ENCODE measurements around the gene MSI2. TPM values are rescaled to one million over a fixed set of nuclear protein-coding genes. Genes with fewer than 3 reads are reported as not detected.

Gene MSI2
- total RNA-seq, 1 donor from 2014 or later, result 67.9 TPM

DNA sequence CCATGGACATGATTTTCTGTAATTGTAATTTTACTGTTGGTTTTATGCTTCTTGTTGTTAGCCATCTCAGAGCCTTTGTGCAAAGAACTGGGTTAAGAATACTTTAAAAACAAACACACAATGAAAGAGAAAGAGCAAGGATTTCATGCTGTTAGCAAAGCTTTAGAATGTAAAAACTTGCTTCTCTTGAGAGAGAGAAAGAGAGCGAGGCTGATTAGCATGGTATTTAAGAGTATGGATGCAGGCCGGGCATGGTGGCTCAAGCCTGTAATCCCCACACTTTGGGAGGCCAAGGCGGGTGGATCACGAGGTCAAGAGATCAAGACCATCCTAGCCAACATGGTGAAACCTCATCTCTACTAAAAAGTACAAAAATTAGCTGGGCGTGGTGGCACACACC is 76.2 kb downstream of the MSI2 start:
- Histone ChIP-seq H3K27ac (ENCODE audit: low read depth, low read length) (no peak overlapping the region), H4K20me1 (ENCODE audit: insufficient read depth, low read length) (peaks cover 64% of the 10 kb centered on the region), H3K4me2 (ENCODE audit: low read length) (no peak overlapping the region), H3K9me3 (ENCODE audit: insufficient read depth, low read depth, low read length) (no peaks in the 10 kb centered on the region), H3K79me2 (ENCODE audit: insufficient read depth, low read length) (peaks cover 24% of the 10 kb centered on the region), H2AFZ (ENCODE audit: low read depth, low read length) (no peak overlapping the region), H3K4me3 (ENCODE audit: insufficient read depth, low read depth, low read length) (no peak overlapping the region), H3K27me3 (ENCODE audit: insufficient read depth, low read length) (no peaks in the 10 kb centered on the region), H3K36me3 (ENCODE audit: insufficient read depth, low read length) (no peaks in the 10 kb centered on the region), H3K4me1 (ENCODE audit: insufficient read depth, low read length) (no peaks in the 10 kb centered on the region), H3K9ac (ENCODE audit: low read length) (no peak overlapping the region)
- H3K36me3 Mint-ChIP-seq (ENCODE audit: low read depth, unreplicated experiment), result peaks cover 6% of the 10 kb centered on the region
- H3K9me3 Mint-ChIP-seq (ENCODE audit: unreplicated experiment), result no peaks in the 10 kb centered on the region
- DNase-seq (ENCODE audit: low read depth) (no peak), FAIRE-seq (no peak)
- peaks cover 5% of the 10 kb centered on the region for H3K4me1 Mint-ChIP-seq (ENCODE audit: low read depth, unreplicated experiment)
- no peaks in the 10 kb centered on the region for H3K27me3 Mint-ChIP-seq (ENCODE audit: low read depth, unreplicated experiment)
- no peak overlapping the region for H3K4me3 Mint-ChIP-seq (ENCODE audit: unreplicated experiment)
- no peak overlapping the region for H3K27ac Mint-ChIP-seq (ENCODE audit: unreplicated experiment)
- TF ChIP-seq, protein P1, sequence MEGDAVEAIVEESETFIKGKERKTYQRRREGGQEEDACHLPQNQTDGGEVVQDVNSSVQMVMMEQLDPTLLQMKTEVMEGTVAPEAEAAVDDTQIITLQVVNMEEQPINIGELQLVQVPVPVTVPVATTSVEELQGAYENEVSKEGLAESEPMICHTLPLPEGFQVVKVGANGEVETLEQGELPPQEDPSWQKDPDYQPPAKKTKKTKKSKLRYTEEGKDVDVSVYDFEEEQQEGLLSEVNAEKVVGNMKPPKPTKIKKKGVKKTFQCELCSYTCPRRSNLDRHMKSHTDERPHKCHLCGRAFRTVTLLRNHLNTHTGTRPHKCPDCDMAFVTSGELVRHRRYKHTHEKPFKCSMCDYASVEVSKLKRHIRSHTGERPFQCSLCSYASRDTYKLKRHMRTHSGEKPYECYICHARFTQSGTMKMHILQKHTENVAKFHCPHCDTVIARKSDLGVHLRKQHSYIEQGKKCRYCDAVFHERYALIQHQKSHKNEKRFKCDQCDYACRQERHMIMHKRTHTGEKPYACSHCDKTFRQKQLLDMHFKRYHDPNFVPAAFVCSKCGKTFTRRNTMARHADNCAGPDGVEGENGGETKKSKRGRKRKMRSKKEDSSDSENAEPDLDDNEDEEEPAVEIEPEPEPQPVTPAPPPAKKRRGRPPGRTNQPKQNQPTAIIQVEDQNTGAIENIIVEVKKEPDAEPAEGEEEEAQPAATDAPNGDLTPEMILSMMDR (IDR thresholded peaks at IDR 0.05; ENCODE audit: insufficient read depth, low read depth, low read length), result no peak
- no peak for TF ChIP-seq EZH2 (IDR thresholded peaks at IDR 0.05; ENCODE audit: insufficient read depth, low read length)

DNA sequence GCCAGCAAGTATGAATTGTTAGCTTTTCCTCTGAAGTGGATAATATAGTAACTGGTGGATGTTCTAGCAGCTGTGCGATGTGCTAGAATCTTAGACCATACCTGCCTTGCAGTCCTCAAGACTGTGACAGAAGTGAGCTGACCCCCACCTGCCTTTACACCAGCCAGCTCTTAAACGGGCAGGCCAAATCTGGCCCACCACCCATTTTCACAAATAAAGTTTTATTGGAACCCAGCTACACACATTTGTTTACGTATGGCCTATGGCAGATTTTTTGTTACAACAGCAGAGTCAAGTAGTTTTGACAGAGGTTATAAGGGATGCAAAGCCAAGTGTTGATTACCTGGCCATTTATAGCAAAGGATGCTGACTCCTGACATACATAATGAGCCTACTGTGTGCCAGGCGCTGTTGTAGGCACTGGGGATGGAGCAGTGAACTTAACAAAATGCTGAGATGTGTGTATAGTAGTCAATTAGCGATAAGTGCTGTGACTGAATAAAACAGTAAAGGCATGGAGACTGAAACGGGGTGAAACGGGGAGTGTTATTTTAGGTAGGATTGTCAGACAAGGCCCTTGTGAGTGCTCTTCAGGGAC is 79.0 kb downstream of the MSI2 start:
- H4K20me1 ChIP-seq (ENCODE audit: insufficient read depth, low read length), result peaks cover 66% of the 10 kb centered on the region
- H3K27ac Mint-ChIP-seq (ENCODE audit: unreplicated experiment), result no peak overlapping the region
- H3K4me1 Mint-ChIP-seq (ENCODE audit: low read depth, unreplicated experiment), result no peaks in the 10 kb centered on the region
- no peaks in the 10 kb centered on the region for H3K27me3 ChIP-seq (ENCODE audit: insufficient read depth, low read length)
- H2AFZ ChIP-seq (ENCODE audit: low read depth, low read length), result no peak overlapping the region
- H3K36me3 ChIP-seq (ENCODE audit: insufficient read depth, low read length), result no peaks in the 10 kb centered on the region
- DNase-seq (ENCODE audit: low read depth), result no peak
- H3K4me2 ChIP-seq (ENCODE audit: low read length), result no peak overlapping the region
- no peaks in the 10 kb centered on the region for H3K9me3 ChIP-seq (ENCODE audit: insufficient read depth, low read depth, low read length)
- no peak overlapping the region for H3K4me3 ChIP-seq (ENCODE audit: insufficient read depth, low read depth, low read length)
- H3K27me3 Mint-ChIP-seq (ENCODE audit: low read depth, unreplicated experiment), result no peaks in the 10 kb centered on the region
- TF ChIP-seq, protein P1 (IDR thresholded peaks at IDR 0.05; ENCODE audit: insufficient read depth, low read depth, low read length), result no peak
- no peak for TF ChIP-seq EZH2 (IDR thresholded peaks at IDR 0.05; ENCODE audit: insufficient read depth, low read length)
- no peak for FAIRE-seq
- H3K4me1 ChIP-seq (ENCODE audit: insufficient read depth, low read length), result no peaks in the 10 kb centered on the region
- H3K36me3 Mint-ChIP-seq (ENCODE audit: low read depth, unreplicated experiment), result peaks cover 14% of the 10 kb centered on the region
- H3K27ac ChIP-seq (ENCODE audit: low read depth, low read length), result no peak overlapping the region
- H3K4me3 Mint-ChIP-seq (ENCODE audit: unreplicated experiment), result no peak overlapping the region
- no peaks in the 10 kb centered on the region for H3K9me3 Mint-ChIP-seq (ENCODE audit: unreplicated experiment)
- H3K79me2 ChIP-seq (ENCODE audit: insufficient read depth, low read length), result peaks cover 23% of the 10 kb centered on the region
- H3K9ac ChIP-seq (ENCODE audit: low read length), result no peak overlapping the region

DNA sequence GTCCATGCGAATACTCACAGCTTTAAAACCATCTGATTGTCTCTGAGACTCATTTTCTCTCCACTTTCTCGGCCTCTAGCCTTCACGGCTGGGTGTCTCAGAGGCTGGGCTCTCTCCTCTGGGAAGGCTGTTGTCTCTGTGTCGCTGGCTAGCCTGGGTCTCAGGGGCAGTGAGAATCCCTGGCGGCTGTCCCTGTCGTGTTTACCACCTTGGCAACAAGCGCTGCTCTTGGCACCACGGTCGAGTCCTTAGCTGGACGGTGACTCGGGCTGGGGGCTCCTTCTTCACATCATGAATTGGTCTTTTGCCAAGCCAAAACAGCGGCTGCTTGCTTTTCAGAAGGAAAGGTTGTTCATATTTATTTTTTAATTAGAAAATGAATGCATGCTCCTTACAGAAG is 81.1 kb downstream of the MSI2 start:
- Histone ChIP-seq H3K9ac (ENCODE audit: low read length) (no peak overlapping the region), H4K20me1 (ENCODE audit: insufficient read depth, low read length) (peaks cover 74% of the 10 kb centered on the region), H3K27me3 (ENCODE audit: insufficient read depth, low read length) (no peaks in the 10 kb centered on the region), H3K79me2 (ENCODE audit: insufficient read depth, low read length) (peaks cover 15% of the 10 kb centered on the region), H3K4me3 (ENCODE audit: insufficient read depth, low read depth, low read length) (no peak overlapping the region), H3K9me3 (ENCODE audit: insufficient read depth, low read depth, low read length) (no peaks in the 10 kb centered on the region), H3K36me3 (ENCODE audit: insufficient read depth, low read length) (no peaks in the 10 kb centered on the region), H3K4me1 (ENCODE audit: insufficient read depth, low read length) (no peaks in the 10 kb centered on the region), H3K27ac (ENCODE audit: low read depth, low read length) (no peak overlapping the region), H3K4me2 (ENCODE audit: low read length) (no peak overlapping the region), H2AFZ (ENCODE audit: low read depth, low read length) (no peak overlapping the region)
- H3K27ac Mint-ChIP-seq (ENCODE audit: unreplicated experiment), result no peak overlapping the region
- H3K27me3 Mint-ChIP-seq (ENCODE audit: low read depth, unreplicated experiment), result no peaks in the 10 kb centered on the region
- H3K4me1 Mint-ChIP-seq (ENCODE audit: low read depth, unreplicated experiment), result no peaks in the 10 kb centered on the region
- TF ChIP-seq EZH2 (IDR thresholded peaks at IDR 0.05; ENCODE audit: insufficient read depth, low read length), result no peak
- TF ChIP-seq, protein P1 (IDR thresholded peaks at IDR 0.05; ENCODE audit: insufficient read depth, low read depth, low read length), result no peak
- H3K9me3 Mint-ChIP-seq (ENCODE audit: unreplicated experiment), result no peaks in the 10 kb centered on the region
- no peak for DNase-seq (ENCODE audit: low read depth)
- no peak overlapping the region for H3K4me3 Mint-ChIP-seq (ENCODE audit: unreplicated experiment)
- FAIRE-seq, result no peak
- H3K36me3 Mint-ChIP-seq (ENCODE audit: low read depth, unreplicated experiment), result peaks cover 21% of the 10 kb centered on the region
